Keratinocyte (primary cell): ENCODE results near the gene TOMM40.

ENCODE experiments used
- CTCF ChIP-seq, 3 experiments: IDR thresholded peaks in 1 of 3; conservative IDR thresholded peaks in 1 of 3; optimal IDR thresholded peaks in 1 of 3; 2 replicates in 2 of 3; 3 replicates in 1 of 3; pipeline versions ENCODE3 to v1.5.1; 2011; ENCODE audit warnings: low read length in 3 of 3, mild to moderate bottlenecking in 3 of 3, moderate library complexity in 2 of 3, control low read depth in 1 of 3, inconsistent platforms in 1 of 3; ENCODE audit not compliant: insufficient read depth in 2 of 3; ENCODE audit errors: extremely low read depth in 1 of 3
- EZH2 ChIP-seq: IDR thresholded peaks from one replicate; pipeline ENCODE4 v1.6.1; 2012; ENCODE audit warnings: inconsistent platforms, mild to moderate bottlenecking, low read length, moderate library complexity

DNA sequence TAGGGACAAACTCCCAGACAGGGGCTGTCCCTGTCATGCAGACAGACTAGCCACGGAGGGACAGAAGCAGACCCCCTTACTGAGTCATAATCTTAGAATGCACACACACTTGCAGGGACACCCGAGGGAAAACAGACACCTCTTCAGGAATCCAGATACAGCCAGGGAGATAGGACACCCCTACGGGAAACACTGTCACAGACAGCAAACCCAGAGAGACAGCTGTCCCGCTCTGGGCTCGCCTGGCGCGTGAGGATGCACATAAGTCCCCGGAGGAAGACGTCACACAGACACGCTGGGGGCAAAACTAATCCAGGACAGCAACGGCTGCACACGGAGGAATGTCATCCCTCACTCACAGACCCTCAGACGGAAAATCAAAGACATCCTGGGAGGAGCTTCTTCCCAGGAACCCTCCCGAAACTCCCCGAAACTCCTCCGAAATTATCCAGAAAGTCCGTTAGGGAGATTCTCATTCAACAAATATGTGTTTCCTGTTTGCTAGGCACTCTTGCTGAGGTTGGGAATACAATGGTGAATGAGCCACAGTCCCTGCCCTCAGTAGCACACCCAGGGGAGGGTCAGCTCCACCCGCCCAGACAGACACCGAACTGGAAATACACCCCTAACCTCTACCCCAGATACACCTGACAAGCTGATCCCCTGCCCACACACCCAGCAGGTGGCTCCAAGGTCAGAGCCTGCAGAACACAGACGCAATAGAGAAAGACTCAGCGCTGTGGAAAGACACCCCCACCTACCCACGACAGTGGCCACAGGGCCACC lies 15.2 kb upstream of the TOMM40 start:
- TF ChIP-seq EZH2 (no peak), CTCF (optimal IDR thresholded peaks at IDR 0.05 in 1 of 3, IDR thresholded peaks at IDR 0.05 in 1 of 3, conservative IDR thresholded peaks at IDR 0.05 in 1 of 3; ENCODE audit: extremely low read depth in 1 of 3, insufficient read depth in 2 of 3, low read length in 3 of 3) (no peak)
